ENCODE results near the gene HDAC9. TPM values are rescaled to one million over a fixed set of nuclear protein-coding genes. Genes with fewer than 3 reads are reported as not detected.

HDAC9 gene
- total and polyA plus RNA-seq, 7 donors: 0.38 to 34.2 (median 16.8) TPM

DNA sequence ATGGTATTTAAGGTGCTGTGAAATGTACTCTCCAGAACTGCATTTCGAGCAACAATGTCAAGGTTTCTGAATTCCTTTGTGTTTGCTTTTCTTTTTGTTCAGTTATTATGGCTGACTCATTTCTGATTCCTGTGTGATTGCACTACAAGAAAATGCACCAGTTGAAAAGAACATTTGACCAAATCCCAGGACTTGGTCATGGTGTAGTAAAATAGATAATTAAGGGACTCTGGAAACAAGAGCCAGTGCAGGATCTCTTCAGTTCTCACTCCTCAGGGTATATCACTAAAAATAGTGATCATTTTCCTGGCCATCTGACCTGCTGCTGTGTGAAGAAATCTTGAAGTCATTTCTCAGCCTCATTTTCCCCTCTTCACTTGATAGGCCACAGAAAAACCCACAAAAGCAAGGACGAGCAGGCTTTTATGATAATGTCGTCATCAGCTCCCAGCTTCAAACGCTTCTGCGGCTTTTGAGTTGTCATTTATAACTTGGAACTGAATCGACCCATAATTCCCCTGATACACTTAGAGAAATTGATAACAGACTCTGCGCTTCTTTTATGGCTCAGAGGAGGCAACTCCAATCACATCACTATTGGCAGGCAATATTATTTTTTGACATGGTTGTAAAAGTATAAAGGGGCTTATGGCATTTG, 274.7 kb downstream of the HDAC9 start:
- Histone ChIP-seq H3K27me3 (ENCODE audit: insufficient read depth in 3 of 3, low read length in 2 of 3) (no peaks in the 10 kb centered on the region), H3K9me3 (no peaks in the 10 kb centered on the region), H3K36me3 (ENCODE audit: insufficient read depth in 1 of 2, low read depth in 1 of 2) (peaks cover 0 to 5% of the 10 kb centered on the region in 2 donors), H3K4me1 (no peaks in the 10 kb centered on the region), H3K27ac (no peak overlapping the region), H3K4me3 (no peak overlapping the region)
- WGBS, 3 donors: 72 to 77% (median 72%) methylated on average over 7 of the region's 7 CpGs
- TF ChIP-seq, protein P1, sequence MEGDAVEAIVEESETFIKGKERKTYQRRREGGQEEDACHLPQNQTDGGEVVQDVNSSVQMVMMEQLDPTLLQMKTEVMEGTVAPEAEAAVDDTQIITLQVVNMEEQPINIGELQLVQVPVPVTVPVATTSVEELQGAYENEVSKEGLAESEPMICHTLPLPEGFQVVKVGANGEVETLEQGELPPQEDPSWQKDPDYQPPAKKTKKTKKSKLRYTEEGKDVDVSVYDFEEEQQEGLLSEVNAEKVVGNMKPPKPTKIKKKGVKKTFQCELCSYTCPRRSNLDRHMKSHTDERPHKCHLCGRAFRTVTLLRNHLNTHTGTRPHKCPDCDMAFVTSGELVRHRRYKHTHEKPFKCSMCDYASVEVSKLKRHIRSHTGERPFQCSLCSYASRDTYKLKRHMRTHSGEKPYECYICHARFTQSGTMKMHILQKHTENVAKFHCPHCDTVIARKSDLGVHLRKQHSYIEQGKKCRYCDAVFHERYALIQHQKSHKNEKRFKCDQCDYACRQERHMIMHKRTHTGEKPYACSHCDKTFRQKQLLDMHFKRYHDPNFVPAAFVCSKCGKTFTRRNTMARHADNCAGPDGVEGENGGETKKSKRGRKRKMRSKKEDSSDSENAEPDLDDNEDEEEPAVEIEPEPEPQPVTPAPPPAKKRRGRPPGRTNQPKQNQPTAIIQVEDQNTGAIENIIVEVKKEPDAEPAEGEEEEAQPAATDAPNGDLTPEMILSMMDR (IDR thresholded peaks at IDR 0.05): no peak
- intact Hi-C loops (cut with DNase I): no loop called here
- DNase-seq: no peak
- ATAC-seq: no peak

GRCh38 chr7:18770822-18771221, 275.3 kb downstream of the HDAC9 start:
- WGBS, 3 donors: 49 to 59% (median 54%) methylated on average over 3 of the region's 3 CpGs
- Histone ChIP-seq H3K9me3 (no peaks in the 10 kb centered on the region), H3K4me1 (no peaks in the 10 kb centered on the region), H3K27ac (no peak overlapping the region), H3K27me3 (ENCODE audit: insufficient read depth in 3 of 3, low read length in 2 of 3) (no peaks in the 10 kb centered on the region), H3K36me3 (ENCODE audit: insufficient read depth in 1 of 2, low read depth in 1 of 2) (peaks cover 0 to 5% of the 10 kb centered on the region in 2 donors), H3K4me3 (no peak overlapping the region)
- intact Hi-C loops (cut with DNase I): no loop called here
- TF ChIP-seq, protein P1 (IDR thresholded peaks at IDR 0.05): no peak
- no peak for DNase-seq
- ATAC-seq: no peak

DNA sequence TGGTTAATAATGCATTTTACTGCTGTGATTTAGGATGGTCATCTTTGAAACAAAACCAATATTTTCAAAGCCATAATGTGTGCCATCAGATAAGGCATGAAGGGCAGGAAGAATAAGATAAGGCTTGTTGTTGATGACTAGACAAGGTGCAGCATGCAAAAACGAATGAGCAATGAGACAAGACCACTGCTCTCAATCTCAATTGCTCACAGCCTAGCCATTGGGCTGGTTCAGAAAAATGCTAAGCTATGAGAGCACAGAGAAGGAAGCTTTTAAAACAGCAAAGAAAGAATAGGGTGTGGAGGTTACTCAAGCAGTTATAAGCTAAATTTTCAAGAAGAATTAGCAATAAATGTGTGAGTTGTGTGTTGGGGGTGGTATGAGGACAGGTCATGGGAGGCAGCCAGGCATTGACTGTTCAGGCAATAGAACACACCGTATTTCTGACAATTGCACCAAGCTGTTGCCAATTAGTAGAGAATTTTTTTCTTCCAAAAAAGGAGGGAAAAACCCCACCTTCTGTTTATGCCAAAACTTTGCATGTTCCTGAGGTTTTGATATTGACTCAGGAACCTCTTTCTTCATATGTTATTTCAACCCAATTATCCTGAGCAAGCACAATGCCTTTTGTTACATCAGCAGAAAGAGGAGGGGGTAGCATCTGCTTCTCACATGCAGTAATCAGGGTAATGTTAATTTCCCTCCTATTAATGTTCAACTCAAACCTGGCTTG, 276.5 kb downstream of the HDAC9 start:
- intact Hi-C loops (cut with DNase I): no loop called here
- H3K9me3 ChIP-seq: no peaks in the 10 kb centered on the region
- no peaks in the 10 kb centered on the region for H3K4me1 ChIP-seq
- ATAC-seq (no peak), DNase-seq (no peak)
- no peak overlapping the region for H3K4me3 ChIP-seq
- no peak overlapping the region for H3K27ac ChIP-seq
- peaks cover 0 to 5% of the 10 kb centered on the region in 2 donors for H3K36me3 ChIP-seq (ENCODE audit: insufficient read depth in 1 of 2, low read depth in 1 of 2)
- TF ChIP-seq, protein P1 (IDR thresholded peaks at IDR 0.05): no peak
- 59 to 68% (median 66%) methylated on average over 2 of the region's 2 CpGs for WGBS, 3 donors
- H3K27me3 ChIP-seq (ENCODE audit: insufficient read depth in 3 of 3, low read length in 2 of 3): no peaks in the 10 kb centered on the region

DNA sequence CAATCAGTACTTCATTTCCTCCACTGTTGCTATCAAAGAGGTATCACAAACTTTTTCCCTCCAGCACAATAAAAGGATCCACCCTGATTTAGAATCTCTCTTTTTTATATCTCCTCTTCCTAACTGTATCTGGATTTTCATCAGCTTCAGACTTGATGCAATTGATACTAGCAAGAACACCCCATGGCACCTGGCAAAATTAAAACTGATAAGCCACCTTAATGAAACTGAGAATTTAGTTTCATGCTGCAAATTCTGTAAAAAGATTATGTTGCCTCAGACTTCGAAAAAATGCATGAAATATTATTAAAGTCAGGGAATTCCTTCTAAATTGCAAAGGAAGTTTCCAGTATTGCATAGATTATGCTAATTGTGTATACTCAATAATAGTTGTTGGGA, 277.0 kb downstream of the HDAC9 start:
- 69 to 85% (median 74%) methylated on average over 1 of the region's 1 CpG for WGBS, 3 donors
- DNase-seq: no peak
- H3K9me3 ChIP-seq: no peaks in the 10 kb centered on the region
- no peak overlapping the region for H3K27ac ChIP-seq
- TF ChIP-seq, protein P1 (IDR thresholded peaks at IDR 0.05): no peak
- no peak for ATAC-seq
- H3K27me3 ChIP-seq (ENCODE audit: insufficient read depth in 3 of 3, low read length in 2 of 3): no peaks in the 10 kb centered on the region
- H3K4me1 ChIP-seq: no peaks in the 10 kb centered on the region
- intact Hi-C loops (cut with DNase I): no loop called here
- H3K36me3 ChIP-seq (ENCODE audit: insufficient read depth in 1 of 2, low read depth in 1 of 2): no peaks in the 10 kb centered on the region
- no peak overlapping the region for H3K4me3 ChIP-seq
